Measurements from ENCODE around the gene LIPT1.

Gene LIPT1

GRCh38 chr2:99153921-99154604, 704 bp upstream of the LIPT1 start:
- TF ChIP-seq CTCF (IDR thresholded peaks at IDR 0.05; ENCODE audit: low read depth, low read length) = no peak
- DNase-seq (ENCODE audit: low read depth in 2 of 2) = peak; percentile 7 to 28
- peak overlapping the region; percentile 85 to 96 for H3K4me3 ChIP-seq (replicated peaks in 1 of 2; ENCODE audit: low read depth in 2 of 2, low read length in 2 of 2)

- no peak overlapping the region for H3K4me3 ChIP-seq (replicated peaks in 1 of 2; ENCODE audit: low read depth in 2 of 2, low read length in 2 of 2)
- DNase-seq (ENCODE audit: low read depth in 2 of 2) = no peak
- TF ChIP-seq CTCF (IDR thresholded peaks at IDR 0.05; ENCODE audit: low read depth, low read length) = no peak
These were observed 2.1 kb downstream of the LIPT1 start for GRCh38 chr2:99156891-99157290.

GRCh38 chr2:99158599-99158998, 3.8 kb downstream of the LIPT1 start:
- no peak overlapping the region for H3K4me3 ChIP-seq (replicated peaks in 1 of 2; ENCODE audit: low read depth in 2 of 2, low read length in 2 of 2)
- no peak for DNase-seq (ENCODE audit: low read depth in 2 of 2)
- TF ChIP-seq CTCF (IDR thresholded peaks at IDR 0.05; ENCODE audit: low read depth, low read length) = no peak

- no peak for DNase-seq (ENCODE audit: low read depth in 2 of 2)
- no peak overlapping the region for H3K4me3 ChIP-seq (replicated peaks in 1 of 2; ENCODE audit: low read depth in 2 of 2, low read length in 2 of 2)
- no peak for TF ChIP-seq CTCF (IDR thresholded peaks at IDR 0.05; ENCODE audit: low read depth, low read length)
These were observed 4.8 kb downstream of the LIPT1 start for GRCh38 chr2:99159594-99159993.

GRCh38 chr2:99166218-99166617, 11.5 kb downstream of the LIPT1 start:
- H3K4me3 ChIP-seq (replicated peaks in 1 of 2; ENCODE audit: low read depth in 2 of 2, low read length in 2 of 2) = no peak overlapping the region
- no peak for DNase-seq (ENCODE audit: low read depth in 2 of 2)
- no peak for TF ChIP-seq CTCF (IDR thresholded peaks at IDR 0.05; ENCODE audit: low read depth, low read length)

- no peak overlapping the region for H3K4me3 ChIP-seq (replicated peaks in 1 of 2; ENCODE audit: low read depth in 2 of 2, low read length in 2 of 2)
- no peak for TF ChIP-seq CTCF (IDR thresholded peaks at IDR 0.05; ENCODE audit: low read depth, low read length)
- DNase-seq (ENCODE audit: low read depth in 2 of 2) = no peak
These were observed 14.8 kb downstream of the LIPT1 start for GRCh38 chr2:99169534-99169933.

Measured in cardiac fibroblast (primary cell).